Anterior cingulate cortex (tissue), 58 donors: Measurements from ENCODE around the gene PEX5L.
A peak's percentile ranks its signal among the peaks of the same experiment; 100 is the strongest.
"Not testable (repeated sequence)": the region's sequence is repeated elsewhere in the genome, so short reads cannot be mapped to it uniquely, and the experiment has no call there.

Experiments
- DNase-seq, 58 donors: peaks; one replicate each; lab custom pipeline; 2025; lab: John Stamatoyannopoulos, UW

The PEX5L gene, protein sequence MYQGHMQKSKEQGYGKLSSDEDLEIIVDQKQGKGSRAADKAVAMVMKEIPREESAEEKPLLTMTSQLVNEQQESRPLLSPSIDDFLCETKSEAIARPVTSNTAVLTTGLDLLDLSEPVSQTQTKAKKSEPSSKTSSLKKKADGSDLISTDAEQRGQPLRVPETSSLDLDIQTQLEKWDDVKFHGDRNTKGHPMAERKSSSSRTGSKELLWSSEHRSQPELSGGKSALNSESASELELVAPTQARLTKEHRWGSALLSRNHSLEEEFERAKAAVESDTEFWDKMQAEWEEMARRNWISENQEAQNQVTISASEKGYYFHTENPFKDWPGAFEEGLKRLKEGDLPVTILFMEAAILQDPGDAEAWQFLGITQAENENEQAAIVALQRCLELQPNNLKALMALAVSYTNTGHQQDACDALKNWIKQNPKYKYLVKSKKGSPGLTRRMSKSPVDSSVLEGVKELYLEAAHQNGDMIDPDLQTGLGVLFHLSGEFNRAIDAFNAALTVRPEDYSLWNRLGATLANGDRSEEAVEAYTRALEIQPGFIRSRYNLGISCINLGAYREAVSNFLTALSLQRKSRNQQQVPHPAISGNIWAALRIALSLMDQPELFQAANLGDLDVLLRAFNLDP

DNA sequence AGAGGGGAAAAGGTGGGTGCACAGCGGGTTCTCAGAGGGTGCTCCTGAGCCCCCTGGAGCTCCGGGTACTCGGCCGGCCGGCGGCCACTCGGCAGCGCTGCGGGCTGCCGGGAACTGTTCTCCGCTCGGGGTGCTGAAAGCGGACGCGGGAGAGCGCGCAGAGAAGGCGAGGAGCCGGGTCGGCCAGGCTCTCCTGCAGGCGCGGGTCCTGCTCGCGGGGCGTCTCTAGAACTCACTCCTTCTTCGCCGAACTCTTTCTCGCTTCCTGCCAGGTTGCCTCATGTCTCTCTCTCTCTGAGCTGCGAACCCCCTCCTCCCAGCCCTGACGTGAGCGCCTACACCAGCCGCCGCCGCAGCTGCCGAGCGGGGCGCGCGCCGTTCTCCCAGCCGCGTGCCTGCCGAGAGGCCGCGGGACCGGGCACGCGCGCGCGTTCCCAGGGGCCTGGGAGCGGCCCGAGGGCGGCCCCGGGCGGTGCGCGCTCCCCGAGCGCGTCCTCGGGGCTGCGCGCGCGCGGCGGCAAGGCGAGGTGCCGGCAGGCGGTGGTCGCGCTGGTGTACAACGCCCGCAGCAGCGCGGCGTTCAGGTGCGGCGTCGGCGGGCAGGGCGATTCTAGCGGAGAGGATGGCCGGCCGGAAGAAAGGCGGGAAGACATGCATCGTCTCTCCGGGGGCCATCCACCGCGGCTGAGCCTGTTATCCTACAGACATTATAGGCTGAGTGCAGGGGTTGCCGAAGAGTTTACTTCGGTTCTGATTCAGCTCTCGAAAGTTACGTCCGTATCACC is at the start of gene PEX5L:
Gene PEX5L (minus strand): TSS at position 267 of the 785 bp plus-strand sequence. CDS start 338 bp downstream, outside the sequence.
- peak in 56 of 58 donors; percentile 11 to 82 (median 62) for DNase-seq

DNA sequence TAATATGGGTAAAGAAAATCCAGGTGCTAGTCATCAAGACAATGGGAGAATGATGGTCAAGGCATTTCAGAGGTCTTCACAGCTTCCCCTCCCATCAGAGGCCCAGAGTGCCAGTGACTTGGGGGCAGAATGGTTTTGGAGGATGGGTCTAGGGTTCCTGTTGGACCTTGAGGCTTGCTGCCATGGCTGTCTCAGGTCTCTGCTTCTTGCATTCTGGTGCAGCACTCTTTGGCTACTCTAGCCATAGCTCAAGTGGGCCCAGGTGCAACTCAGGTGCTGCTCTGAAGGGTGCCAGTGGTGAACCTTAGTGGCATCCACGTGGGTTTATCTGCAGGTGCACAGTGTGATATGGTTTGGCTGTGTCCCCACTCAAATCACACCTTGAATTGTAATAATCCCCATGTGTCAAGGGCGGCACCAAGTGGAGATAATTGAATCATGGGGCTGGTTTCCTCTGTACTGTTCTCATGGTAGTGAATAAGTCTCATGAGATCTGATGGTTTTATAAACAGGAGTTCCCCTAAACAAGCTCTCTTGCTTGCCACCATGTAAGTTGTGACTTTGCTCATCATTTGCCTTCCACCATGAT is 48.5 kb upstream of the PEX5L start:
- no peak for DNase-seq

DNA sequence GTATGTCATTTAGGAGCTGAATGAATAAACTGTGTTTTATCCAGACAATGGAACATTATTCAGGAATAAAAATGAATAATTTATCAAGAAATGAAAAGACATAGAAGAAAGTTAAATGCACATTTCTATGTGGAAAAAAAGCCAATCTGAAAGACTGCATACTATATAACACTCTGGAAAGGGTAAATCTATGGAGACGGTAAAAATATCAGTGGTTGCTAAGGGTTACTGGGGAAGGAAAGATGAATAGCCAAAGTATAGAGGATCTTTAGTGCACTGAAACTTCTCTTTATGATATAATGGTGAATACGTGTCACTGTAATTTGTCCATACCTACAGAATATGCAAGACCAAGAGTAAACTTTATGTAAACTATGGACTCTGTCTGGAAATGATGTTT is 46.0 kb upstream of the PEX5L start:
- no peak for DNase-seq

DNA sequence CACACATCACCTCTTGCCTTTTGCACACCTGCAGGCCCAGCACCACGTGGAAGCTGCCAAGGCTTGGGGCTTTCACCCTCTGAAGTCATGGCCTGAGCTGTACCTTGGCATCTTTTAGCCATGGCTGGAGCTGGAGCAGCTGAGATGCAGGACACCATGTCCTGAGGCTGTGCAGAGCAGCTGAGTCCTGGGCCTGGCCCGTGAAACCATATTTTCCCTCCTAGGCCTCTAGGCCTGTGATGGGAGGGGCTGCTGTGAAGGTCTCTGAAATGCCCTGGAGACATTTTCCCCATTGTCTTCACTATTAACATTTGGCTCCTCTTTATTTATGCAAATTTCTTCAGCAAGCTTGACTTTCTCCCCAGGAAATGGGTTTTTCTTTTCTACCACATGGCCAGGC is 41.9 kb upstream of the PEX5L start:
- no peak for DNase-seq

DNA sequence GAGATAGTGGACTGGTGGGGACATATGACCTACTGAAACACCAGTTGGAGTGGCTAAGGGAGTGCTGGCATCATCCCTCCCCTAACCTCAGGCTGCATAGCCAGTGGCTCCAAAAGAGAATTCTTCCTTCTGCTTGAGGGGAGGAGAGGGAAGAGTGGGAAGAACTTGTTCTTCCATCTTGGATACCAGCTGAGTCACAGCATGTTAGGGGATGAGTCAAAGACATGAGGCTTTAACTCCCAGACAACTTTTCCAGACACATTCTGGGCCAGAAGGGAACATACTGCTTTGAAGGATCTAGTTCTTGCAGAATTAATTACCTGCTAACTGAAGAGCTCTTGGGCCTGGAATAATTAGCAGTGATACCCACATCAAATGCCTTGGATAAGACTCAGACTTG is 36.8 kb upstream of the PEX5L start:
- DNase-seq, result peak in 2 of 58 donors; percentile 3 to 40

DNA sequence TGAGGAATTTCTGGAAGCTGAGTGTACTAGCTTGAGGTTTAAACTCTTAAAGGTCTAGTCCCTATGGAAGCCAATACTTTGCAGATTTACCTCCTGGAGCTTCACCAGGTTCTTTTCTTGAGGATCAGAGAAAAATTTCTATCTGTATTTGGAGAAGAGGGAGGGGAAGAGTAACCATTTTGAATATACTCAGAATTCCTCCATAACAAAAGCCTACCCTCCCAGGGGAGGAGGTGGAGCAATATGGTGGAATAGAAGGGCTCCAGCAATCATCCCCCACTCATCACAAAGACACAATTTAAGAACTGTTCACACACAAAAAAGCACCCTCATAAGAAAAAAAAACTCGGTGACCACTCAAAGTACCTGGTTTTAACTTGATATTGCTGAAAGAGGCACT is 36.0 kb upstream of the PEX5L start:
- DNase-seq, result no peak

DNA sequence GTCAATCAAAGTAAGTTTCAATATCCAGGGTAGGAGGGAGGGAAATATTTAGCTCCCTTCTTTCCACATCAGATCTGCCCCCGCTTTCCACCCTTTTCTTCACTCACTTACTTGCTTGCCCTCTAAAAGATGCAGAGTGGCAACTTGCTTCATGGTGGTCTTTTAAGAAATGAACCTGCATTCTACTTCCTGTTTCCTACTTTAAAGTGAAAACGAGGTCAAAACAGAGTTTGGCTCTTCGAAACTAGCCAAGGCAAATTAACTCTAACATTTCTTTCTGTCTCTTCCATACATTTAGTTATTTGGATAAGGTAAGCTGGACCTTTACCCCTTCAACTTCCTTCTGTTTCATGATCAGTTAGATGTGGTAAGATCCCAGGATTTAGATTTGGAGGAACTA is 34.2 kb upstream of the PEX5L start:
- no peak for DNase-seq

DNA sequence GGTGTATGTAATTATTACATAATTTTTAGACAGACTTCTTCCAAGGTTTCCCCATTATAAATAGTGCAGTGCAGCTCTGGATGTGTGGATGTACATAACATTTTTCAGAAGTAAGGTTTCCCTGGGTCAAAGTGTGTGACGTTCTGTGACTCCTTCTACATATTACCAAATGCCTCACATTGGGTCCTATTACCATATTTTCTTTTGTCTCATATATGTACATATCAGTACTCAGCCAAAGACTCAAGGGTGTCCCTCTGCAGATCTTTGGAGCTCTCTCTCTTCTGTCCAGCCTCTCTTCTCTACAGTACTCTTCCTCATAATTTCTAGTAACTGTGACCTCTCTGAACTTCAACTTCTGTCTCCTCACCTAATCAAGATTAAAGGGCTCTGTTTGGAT is 31.3 kb upstream of the PEX5L start:
- DNase-seq, result no peak

DNA sequence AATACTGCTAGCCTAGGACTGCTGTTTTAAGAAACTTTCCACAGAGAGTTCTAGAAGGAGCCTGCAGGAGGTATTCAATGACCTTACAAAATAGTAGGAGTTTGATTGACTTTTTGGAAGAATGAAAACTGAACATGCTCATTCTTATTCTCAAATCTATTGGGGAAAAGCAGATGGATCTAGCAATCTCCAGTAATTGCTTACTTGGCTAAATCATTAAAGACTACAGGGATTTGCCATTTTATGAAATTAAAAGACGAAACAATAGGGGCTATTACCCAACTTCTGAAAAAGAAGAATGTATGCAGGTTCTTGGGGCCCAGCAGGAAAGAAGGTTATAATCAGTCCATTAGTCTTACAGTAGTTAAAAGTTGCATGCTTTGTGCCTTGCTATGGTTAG is 29.9 kb upstream of the PEX5L start:
- no peak for DNase-seq

DNA sequence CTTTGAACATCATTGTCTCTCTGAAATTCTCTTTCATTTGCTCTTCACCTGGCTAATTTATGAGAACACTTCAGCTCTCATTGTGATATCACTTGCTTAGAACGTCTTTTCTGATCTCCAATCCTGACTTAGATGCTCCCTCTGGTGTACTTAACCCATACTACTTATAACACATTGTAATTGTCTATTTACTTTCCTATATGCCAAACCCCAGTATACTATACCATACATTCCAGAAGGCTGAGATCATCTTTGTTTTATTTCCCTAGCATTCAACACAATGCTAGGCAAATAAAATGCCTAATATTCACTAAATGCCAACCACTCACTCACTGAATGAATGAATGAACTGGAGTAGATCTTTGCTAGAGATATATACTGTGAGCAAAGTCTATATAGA is 27.0 kb upstream of the PEX5L start:
- DNase-seq, result no peak

DNA sequence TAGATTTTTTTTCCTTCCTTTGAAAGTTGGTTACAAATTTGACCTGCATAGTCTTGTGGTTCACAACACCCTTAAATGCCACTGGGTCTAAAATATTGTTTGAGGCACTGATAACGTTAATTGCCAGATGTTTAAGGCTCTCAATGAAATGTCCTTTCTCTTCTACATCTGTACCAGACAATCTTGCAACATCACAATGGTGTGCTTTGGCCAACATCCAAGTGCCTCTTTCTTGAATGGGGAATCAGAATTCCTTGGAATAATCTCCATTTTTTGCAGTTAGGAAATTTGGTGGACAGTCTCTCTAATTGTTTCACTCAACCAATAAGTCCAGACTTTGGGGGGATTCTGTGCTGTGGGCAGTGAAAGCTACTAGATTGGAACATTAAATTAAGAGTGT is 26.0 kb upstream of the PEX5L start:
- DNase-seq, result no peak

DNA sequence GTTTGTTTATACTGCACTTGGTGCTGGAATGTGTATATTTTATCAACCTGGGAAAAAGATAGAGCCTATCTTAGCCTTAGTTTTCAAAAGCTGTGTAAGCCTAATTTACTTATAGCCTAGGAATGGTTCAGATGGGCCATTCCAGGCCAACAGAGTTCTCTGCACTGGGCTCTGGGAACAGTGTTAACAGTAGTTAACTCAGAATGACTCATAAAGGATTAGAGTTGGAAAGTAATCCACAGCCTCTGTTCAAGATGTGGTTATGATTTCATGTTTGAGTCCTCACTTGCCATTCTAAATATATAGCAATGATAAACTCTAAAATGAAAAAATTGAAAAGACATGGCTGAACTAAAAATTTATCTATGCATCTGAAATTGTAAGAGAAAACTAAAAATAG is 22.6 kb upstream of the PEX5L start:
- DNase-seq, result no peak

DNA sequence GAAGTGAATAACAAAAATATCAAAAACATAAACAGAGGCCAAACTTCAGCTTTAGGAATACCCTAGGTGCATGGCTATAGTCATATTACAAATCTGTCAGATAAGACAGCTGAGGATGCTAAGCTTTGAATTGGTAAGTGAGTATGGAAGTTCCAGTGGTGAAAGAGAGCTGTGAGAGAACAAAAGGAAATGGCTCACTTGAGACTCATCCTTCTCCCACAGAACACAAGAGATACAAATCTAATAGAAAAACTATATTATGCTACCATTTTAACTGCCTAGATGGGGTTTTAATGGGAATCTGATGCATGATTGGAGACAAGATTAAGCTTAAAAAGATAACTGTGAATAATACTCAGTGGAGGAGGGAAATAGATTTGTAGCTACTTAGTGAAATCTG is 21.5 kb upstream of the PEX5L start:
- no peak for DNase-seq

DNA sequence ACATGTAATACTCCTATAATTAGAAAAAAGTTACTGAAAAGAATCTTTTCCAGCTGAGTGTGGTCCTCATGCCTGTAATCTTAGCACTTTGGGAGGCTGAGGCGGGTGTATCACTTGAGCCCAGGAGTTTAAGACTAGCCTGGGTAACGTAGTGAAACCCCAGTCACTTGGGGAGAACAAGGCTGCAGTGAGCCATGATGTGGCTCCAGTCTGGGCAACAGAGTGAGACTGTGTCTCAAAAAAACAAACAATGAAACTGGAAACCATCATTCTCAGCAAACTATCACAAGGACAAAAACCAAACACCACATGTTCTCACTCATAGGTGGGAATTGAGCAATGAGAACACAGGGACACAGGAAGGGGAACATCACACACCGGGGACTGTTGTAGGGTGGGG is 18.9 kb upstream of the PEX5L start:
- not testable (repeated sequence) for DNase-seq

DNA sequence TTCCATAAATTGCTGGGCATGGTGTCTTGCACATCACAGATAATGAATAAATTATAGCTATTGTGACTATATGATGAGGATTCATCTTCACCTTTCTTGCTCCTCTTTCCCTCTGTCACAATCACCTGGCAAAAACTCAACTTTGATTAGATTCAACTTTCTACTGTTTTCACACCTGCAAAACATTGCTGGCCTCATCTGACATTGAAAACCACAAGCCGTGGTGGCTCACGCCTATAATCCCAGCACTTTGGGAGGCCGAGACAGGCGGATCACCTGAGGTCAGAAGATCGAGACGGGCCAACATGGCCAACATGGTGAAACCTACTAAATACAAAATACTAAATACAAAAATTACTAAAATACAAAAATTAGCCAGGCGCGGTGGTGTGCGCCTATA is 12.7 kb upstream of the PEX5L start:
- DNase-seq, result no peak

DNA sequence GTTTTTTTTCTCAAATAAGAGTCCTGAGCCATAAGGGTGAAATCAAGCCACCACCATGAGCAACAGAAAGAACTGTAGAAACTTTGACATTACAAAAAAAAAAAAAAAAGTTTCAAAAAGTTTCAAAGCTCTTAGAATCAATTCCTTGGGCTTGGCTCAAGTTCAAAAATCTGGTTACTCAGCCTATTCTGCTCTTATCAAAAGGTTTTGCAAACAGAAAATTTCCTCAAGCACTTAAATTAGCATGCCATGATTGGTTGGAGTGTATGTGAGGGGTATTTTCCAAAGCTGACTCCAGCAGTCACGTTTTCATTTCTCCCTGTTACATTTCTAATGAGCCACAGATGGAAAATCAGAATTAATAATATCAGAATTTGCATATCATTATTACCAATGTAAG is 12.1 kb upstream of the PEX5L start:
- DNase-seq, result no peak

DNA sequence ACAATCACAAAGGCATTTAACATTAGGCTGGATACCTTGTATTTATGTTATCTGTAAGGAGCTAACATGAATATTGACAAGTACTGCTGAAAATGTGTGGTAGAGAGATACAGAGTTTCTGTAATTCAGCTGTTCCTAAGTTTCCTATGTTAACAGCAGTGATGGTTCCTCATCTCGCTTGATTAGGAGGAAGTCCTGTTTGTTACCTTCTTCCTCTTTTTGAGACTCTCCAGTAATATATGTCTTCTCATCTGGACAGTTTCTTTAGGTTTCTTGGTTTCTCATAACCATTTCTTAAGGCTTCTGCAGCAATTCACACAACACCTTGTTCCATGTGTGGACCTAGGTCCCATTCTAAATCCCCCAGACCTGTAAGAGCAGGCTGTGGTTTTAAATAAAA is 11.4 kb upstream of the PEX5L start:
- DNase-seq, result no peak

DNA sequence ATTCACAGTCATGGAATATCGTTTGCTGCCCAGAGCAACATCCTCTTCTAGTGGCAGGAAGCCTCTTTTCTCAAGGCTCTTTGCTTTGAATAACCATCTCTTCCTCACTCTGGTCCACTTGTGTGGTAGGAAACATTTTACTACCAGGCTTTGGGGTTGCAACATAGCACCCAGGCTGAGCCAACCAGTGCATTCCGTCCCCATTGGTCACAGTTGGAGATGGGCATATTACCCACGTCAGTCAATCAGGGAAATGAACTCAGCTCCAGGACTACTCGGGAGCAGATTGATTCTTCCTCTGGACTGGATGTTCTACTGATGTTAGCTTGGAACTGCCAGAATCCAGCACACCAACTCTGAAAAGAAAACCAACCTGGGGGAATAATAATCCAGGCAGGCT is 4.2 kb upstream of the PEX5L start:
- DNase-seq, result no peak

DNA sequence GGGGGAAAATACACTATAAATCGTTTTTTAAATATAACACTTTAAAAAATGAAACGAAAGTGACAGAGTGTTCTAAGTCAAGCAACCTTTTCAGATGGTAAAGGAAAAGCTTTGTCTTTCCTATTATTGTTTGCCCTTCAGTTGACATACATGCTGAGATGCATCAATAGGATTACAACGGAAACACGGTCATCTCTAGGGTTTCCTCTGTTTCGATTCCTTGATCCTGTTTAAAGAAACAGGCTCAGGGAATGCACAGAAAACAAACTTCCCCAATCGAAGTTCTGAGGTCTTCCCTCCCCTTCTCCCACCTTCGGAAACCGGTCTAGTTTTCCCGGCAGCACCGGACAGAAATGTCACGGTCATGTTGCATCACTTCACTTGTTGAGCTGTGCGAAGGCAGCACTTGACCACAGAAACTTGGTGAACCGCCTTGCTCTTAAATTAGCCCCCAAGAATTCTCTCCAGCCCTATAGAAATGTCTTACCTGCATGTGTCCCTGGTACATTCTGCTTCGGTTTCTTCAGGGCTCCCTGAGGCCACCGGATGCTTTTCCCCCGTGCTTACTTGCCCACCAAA is 556 bp downstream of the PEX5L start:
- no peak for DNase-seq

DNA sequence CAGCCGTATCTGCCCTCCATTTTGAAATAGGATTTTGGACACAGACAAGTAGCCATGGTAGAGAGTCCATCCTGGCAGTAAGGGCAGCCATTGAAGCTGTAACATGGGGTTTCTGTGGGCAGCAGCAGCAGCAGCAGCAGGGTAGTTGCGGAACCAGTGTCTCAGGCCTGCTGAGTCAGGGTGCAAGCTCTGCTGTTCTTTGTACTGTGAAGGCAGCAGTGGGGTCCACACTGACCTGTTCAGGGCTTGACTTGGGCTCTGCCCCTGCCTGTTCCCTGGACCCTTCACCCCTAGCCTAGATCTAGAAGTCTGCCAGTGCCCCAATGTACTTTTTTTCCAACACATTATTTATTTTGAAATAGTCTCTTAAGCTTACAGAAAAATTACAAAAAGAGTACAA is 9.7 kb downstream of the PEX5L start:
- DNase-seq, result no peak

DNA sequence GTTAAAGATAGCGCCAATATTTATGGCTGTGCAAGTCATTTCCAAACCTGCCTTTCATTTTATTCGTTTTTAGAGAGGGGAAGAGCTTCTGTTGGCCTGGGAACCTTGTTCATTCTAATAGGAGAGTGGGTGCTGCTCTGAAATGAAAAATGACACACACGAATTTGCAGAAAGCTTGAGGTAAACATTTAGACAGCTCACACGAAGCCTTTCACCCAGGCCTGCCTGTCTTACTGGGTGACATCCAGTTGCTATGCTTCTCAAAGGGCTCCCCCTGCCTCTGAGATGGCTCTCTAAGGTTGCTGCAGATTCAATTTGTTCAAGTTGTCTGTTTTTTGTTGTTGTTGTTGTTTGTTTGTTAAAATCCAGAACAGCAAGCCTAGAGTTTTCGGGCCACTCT is 18.2 kb downstream of the PEX5L start:
- peak in 34 of 58 donors; percentile 1 to 67 (median 32) for DNase-seq
